ENCODE data around the gene PDCD1.
"Not testable (repeated sequence)": the region's sequence is repeated elsewhere in the genome, so short reads cannot be mapped to it uniquely, and the experiment has no call there.

PDCD1 gene

DNA sequence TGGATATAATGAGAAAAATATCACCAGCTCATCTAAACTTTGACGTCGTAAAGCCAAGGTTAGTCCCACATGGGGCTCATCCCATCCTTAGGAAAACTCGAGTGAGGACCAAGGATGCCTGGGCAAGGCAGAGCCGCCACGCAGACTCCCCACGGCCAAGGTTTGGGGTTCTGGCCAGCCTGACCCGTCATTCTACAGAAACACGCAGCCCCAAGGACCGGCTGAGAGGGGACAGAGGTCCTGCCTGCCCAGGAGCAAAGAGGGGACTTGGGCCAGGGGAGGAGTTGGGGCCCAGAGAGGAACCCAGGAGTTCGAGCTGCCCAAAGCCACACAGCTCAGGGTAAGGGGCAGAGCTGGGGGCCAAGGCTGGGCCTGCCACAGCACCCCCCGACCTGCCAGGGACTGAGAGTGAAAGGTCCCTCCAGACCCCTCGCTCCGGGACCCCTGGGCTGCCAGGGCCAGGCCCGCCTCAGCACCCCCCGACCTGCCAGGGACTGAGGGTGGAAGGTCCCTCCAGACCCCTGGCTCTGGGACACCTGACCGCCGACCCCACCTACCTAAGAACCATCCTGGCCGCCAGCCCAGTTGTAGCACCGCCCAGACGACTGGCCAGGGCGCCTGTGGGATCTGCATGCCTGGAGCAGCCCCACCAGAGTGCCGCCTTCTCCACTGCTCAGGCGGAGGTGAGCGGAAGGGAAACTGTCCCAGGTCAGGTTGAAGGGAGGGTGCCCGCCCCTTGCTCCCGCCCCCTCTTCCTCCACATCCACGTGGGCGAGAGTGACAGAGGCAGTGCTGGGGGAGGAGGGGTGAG, at the start of gene PDCD1:
Gene PDCD1, minus strand, starts transcription at position 689 of the 811 bp plus-strand sequence. Its CDS starts 56 bp downstream, at position 633.
- DNase-seq (ENCODE audit: low read depth in 2 of 3, low spot score in 2 of 3) = peak in 1 of 3 experiments; percentile 55

- DNase-seq (ENCODE audit: low read depth in 2 of 3, low spot score in 2 of 3) = not testable (repeated sequence)
Observed at GRCh38 chr2:241907831-241908230, 49.1 kb upstream of the PDCD1 start.

DNA sequence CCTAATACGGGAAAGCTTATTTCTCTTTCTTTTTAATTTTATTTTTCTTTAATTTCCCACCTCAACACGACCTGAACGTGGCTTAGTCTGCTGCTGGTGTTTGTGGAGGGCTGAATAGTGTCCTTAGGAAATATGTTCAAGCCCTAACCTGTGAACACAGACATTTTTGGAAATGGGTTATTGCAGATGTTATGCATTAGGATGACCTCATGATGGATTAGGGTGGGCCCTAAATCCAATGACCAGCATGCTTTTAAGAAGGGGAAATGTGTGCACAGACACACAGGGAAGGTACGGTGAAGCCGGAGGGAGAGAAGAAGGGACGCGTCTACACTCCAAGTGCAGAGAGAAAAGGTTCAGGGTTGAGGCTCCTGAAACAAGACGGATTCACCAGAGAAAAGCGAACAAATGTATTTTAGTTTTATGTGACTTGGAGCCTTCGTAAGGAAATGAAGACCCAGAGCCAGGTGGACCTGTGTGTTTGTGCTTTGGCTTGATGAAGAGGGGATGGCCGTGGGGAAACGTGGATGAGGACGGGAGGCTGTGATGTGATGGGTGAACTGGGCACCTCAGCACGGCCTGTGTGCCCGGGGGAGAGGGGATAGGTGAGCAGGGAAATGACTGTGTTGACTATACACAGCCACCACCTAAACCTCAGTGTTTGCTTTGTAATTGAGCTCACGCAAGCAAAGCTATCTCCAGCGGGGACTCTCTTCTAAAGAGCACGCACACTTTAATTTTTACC, 48.3 kb upstream of the PDCD1 start:
- no peak for DNase-seq (ENCODE audit: low read depth in 2 of 3, low spot score in 2 of 3)

GRCh38 chr2:241906378-241906770, 47.7 kb upstream of the PDCD1 start:
- DNase-seq (ENCODE audit: low read depth in 2 of 3, low spot score in 2 of 3) = not testable (repeated sequence)

DNA sequence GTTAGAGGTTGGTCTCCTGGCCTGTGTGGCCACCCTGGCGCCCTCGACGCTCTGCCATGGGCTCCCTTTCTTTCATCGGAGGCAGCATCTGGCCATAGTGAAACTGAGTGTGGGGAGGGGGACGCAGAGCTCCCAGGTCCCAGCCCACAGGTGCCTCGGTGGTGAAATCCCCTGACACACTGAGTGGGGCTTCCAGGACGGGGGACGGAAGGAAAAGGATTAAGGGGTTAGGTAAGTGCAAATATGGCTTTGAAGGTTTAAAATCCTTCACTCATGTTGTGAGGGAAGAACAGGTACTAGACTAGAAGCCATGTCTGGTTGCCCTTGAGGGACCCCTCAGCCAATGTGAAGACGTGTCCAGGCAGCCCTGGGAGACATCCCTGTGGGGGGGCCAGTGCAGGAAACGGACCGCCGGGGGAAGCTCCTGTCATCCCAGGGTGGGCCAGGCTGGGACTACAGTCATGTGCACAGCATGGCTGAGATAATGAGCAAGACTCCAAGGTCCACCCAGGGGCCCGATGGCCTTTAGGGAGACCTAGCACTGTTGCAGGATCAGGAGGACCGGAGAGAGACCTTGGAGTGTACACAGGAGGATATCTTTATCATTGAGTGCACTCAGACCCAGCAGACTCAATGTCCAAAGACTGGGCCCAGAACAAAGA, 47.2 kb upstream of the PDCD1 start:
- DNase-seq (ENCODE audit: low read depth in 2 of 3, low spot score in 2 of 3) = no peak

- no peak for DNase-seq (ENCODE audit: low read depth in 2 of 3, low spot score in 2 of 3)
Observed at GRCh38 chr2:241904791-241905710, 46.4 kb upstream of the PDCD1 start.

- no peak for DNase-seq (ENCODE audit: low read depth in 2 of 3, low spot score in 2 of 3)
Observed at GRCh38 chr2:241904011-241904718, 45.5 kb upstream of the PDCD1 start.

GRCh38 chr2:241903121-241904010, 44.7 kb upstream of the PDCD1 start:
- no peak for DNase-seq (ENCODE audit: low read depth in 2 of 3, low spot score in 2 of 3)

GRCh38 chr2:241902357-241902991, 43.8 kb upstream of the PDCD1 start:
- DNase-seq (ENCODE audit: low read depth in 2 of 3, low spot score in 2 of 3) = no peak

DNA sequence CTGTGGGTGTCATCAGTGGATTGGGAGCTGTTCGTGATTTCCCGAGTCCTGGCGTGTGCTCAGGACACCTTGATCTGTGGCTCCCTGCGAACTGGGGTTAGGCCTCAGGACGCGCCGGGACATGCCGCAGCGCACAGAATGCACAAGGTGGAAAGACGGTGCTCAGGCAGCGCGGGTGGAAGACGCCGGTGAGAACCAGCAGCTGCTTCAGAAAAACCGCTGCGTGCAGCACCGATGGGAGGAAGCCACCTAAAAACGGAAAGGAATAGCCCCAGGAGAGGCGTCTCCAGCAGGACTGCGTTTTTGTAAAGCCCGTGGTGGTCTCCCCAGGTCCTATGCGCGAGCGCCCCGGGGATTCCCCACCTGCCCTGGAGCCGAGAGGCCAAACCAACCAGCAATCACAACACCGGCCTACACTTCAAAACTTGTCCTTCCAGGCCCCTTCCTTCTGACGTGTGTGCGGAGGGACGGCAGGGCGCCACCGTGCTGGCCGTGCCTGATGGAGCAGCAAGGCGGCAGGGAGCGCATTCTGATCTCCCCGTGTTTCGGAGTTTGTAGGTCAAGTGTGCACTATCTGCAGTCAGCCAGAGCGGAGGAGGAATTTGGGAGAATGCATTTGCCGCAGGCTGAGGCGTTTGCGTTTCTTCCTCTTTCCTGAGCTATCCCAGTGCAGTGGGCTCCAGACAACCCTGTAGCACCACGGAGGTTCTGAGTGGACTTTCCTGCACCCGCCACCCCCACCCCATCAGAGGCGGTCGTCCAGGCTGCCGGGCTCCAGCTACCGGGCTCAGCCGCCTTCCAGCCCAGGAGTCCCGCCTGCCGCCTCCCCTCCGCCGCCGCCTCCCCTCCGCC, 43.0 kb upstream of the PDCD1 start:
- no peak for DNase-seq (ENCODE audit: low read depth in 2 of 3, low spot score in 2 of 3)

GRCh38 chr2:241901018-241901380, 42.3 kb upstream of the PDCD1 start:
- DNase-seq (ENCODE audit: low read depth in 2 of 3, low spot score in 2 of 3) = no peak

DNA sequence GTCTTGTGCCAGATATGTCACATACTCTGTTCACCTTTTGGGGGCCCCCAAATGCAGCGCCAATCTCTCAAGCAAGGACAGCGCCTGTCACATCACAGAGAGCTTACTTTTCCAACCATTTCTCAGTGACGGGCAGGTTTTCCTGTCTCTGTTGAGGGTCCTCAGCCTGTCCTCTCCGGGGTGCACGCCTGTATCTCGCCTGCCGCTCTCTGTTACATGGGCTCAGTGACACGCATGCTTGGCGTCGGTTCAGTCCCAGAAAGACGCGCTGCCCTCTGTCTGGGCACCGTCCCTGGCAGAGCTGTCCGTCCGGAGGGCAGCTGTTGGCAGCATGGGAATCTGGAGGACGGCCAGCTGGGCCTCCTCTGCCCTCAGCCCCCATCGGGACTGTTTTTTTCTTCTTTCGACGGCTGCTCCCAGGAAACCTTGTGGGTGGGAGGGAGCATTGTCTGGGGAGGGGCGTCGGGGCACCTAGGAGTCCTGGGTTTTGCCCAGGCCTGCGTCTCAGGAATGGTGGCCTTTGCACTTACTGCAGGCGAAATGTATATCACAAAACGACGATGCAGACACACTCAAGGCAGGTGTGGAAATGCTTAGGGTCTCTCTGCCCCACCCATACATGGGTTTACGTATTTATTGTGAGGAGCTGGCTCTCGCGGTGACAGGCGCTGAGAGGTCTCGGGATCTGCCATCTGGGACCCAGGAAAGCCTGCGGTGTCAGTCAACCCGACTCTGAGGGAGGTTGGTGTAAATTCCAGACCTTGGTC, 41.7 kb upstream of the PDCD1 start:
- DNase-seq (ENCODE audit: low read depth in 2 of 3, low spot score in 2 of 3) = no peak

- DNase-seq (ENCODE audit: low read depth in 2 of 3, low spot score in 2 of 3) = no peak
Observed at GRCh38 chr2:241898463-241899270, 40.0 kb upstream of the PDCD1 start.

- DNase-seq (ENCODE audit: low read depth in 2 of 3, low spot score in 2 of 3) = no peak
Observed at GRCh38 chr2:241897231-241897916, 38.7 kb upstream of the PDCD1 start.

- no peak for DNase-seq (ENCODE audit: low read depth in 2 of 3, low spot score in 2 of 3)
Observed at GRCh38 chr2:241896746-241897201, 38.1 kb upstream of the PDCD1 start.

Data from activated CD8-positive, alpha-beta memory T cell treated with anti-CD3 and anti-CD28 coated beads for 48 hours (primary cell).